H1 (cell line): ENCODE data around the gene LDLRAD4. TPM values are rescaled to one million over a fixed set of nuclear protein-coding genes. Genes with fewer than 3 reads are reported as not detected.

ENCODE experiments used
- CTCF ChIA-PET: fragments of 300-600 bp; sonication (Branson Sonifier 250); formaldehyde crosslinking; loops from one replicate; lab custom pipeline; 2021; ENCODE audit not compliant: partially characterized antibody; lab: Charles Lee
- POLR2A ChIA-PET: fragments of 300-600 bp; sonication (Branson Sonifier 250); formaldehyde crosslinking; loops from one replicate; lab custom pipeline; 2021; ENCODE audit warnings: inconsistent platforms; ENCODE audit not compliant: partially characterized antibody; lab: Charles Lee
- DNase-seq, 2 experiments: peaks; one replicate each; pipeline versions ENCODE4 v3.0.0 to v3.0.0-alpha.2; 2010 to 2022; ENCODE audit warnings: low spot score in 2 of 2, low read depth in 1 of 2, mixed read lengths in 1 of 2
- FAIRE-seq: peaks from 2 replicates; lab custom pipeline; 2011; peaks lifted over from hg19 to GRCh38; lab: Jason Lieb, UNC
- H2AFZ ChIP-seq: 2 replicates; pipeline ENCODE4 v1.8.1; 2012; ENCODE audit warnings: low read length, inconsistent platforms
- H2AK5ac ChIP-seq: 2 replicates; pipeline ENCODE4 v1.6.1; 2013; ENCODE audit warnings: low read depth, low read length
- H2BK120ac ChIP-seq: replicated peaks from 2 replicates; pipeline ENCODE3; 2013; ENCODE audit warnings: low read depth, low read length, inconsistent platforms
- H2BK12ac ChIP-seq: 2 replicates; pipeline ENCODE4 v1.6.1; 2013; ENCODE audit warnings: low read depth, low read length
- H2BK15ac ChIP-seq: 2 replicates; pipeline ENCODE4 v1.6.1; 2013; ENCODE audit warnings: low read length
- H2BK20ac ChIP-seq: 2 replicates; pipeline ENCODE4 v1.6.1; 2013; ENCODE audit warnings: low read length
- H2BK5ac ChIP-seq: 2 replicates; pipeline ENCODE4 v1.6.1; 2013; ENCODE audit warnings: low read depth, low read length
- H3K14ac ChIP-seq: 2 replicates; pipeline ENCODE4 v1.6.1; 2013; ENCODE audit warnings: inconsistent platforms; ENCODE audit not compliant: insufficient read length
- H3K18ac ChIP-seq: 2 replicates; pipeline ENCODE4 v1.6.1; 2013; ENCODE audit warnings: low read length; ENCODE audit errors: extremely low read depth
- H3K23ac ChIP-seq: 2 replicates; pipeline ENCODE4 v1.6.1; 2013; ENCODE audit warnings: inconsistent platforms; ENCODE audit not compliant: insufficient read length
- H3K23me2 ChIP-seq: 2 replicates; pipeline ENCODE4 v1.6.1; 2013; ENCODE audit warnings: low read depth, low read length
- H3K27ac ChIP-seq: 2 replicates; pipeline ENCODE4 v1.6.1; 2011; ENCODE audit warnings: low read depth, low read length, inconsistent platforms
- H3K27me3 ChIP-seq, 4 experiments: replicated peaks in 1 of 4; 1 replicate in 1 of 4; 2 replicates in 3 of 4; pipeline versions ENCODE4 v1.6.1 to v1.8.1; 2011 to 2013; ENCODE audit warnings: low read length in 3 of 4, mild to moderate bottlenecking in 3 of 4, inconsistent platforms in 2 of 4, mixed read lengths in 2 of 4, moderate library complexity in 1 of 4; ENCODE audit not compliant: control insufficient read depth in 3 of 4, insufficient read depth in 3 of 4; ENCODE audit errors: extremely low read depth in 1 of 4
- H3K36me3 ChIP-seq, 4 experiments: 2 replicates each; pipeline versions ENCODE4 v1.6.1 to v1.8.1; 2011 to 2013; ENCODE audit warnings: mild to moderate bottlenecking in 4 of 4, low read length in 3 of 4, moderate library complexity in 2 of 4, control low read depth in 1 of 4, inconsistent platforms in 1 of 4; ENCODE audit not compliant: insufficient read depth in 4 of 4, control insufficient read depth in 2 of 4
- H3K4ac ChIP-seq: replicated peaks from 2 replicates; pipeline ENCODE3; 2013; ENCODE audit warnings: low read length, low read depth, mixed read lengths, inconsistent platforms; ENCODE audit not compliant: insufficient read length
- H3K4me1 ChIP-seq, 4 experiments: replicated peaks in 1 of 4; 1 replicate in 1 of 4; 2 replicates in 3 of 4; pipeline versions ENCODE4 v1.6.1 to v1.8.1; 2011 to 2013; ENCODE audit warnings: low read length in 3 of 4, inconsistent platforms in 2 of 4, mixed read lengths in 1 of 4; ENCODE audit not compliant: insufficient read depth in 4 of 4, control insufficient read depth in 3 of 4
- H3K4me2 ChIP-seq, 2 experiments: 2 replicates each; pipeline versions ENCODE4 v1.6.1 to v1.8.1; 2011 to 2013; ENCODE audit warnings: low read depth in 2 of 2, low read length in 2 of 2, control low read depth in 1 of 2, inconsistent platforms in 1 of 2, mild to moderate bottlenecking in 1 of 2; ENCODE audit not compliant: insufficient read depth in 1 of 2
- H3K4me3 ChIP-seq, 4 experiments: fragments of 200-600, 300-600 bp in 1 of 4; sonication (generic), shearing (Covaris generic), sonication (Bioruptor Twin) in 1 of 4; 2 replicates each; pipeline versions ENCODE4 v1.5.1 to v1.8.1; 2011 to 2016; ENCODE audit warnings: low read length in 4 of 4, low read depth in 3 of 4, control low read depth in 2 of 4, inconsistent platforms in 2 of 4, mild to moderate bottlenecking in 2 of 4, mixed read lengths in 1 of 4, moderate library complexity in 1 of 4; ENCODE audit not compliant: insufficient read depth in 2 of 4; ENCODE audit errors: extremely low read depth in 1 of 4
- H3K56ac ChIP-seq: replicated peaks from 2 replicates; pipeline ENCODE3; 2013; ENCODE audit warnings: low read depth, mild to moderate bottlenecking, mixed read lengths, low read length, inconsistent platforms; ENCODE audit not compliant: insufficient read length
- H3K79me1 ChIP-seq: 2 replicates; pipeline ENCODE4 v1.6.1; 2013; ENCODE audit warnings: low read depth, low read length, control low read depth
- H3K79me2 ChIP-seq, 2 experiments: 2 replicates each; pipeline versions ENCODE4 v1.6.1 to v1.8.1; 2012 to 2013; ENCODE audit warnings: low read length in 2 of 2, mild to moderate bottlenecking in 2 of 2, inconsistent platforms in 1 of 2; ENCODE audit not compliant: insufficient read depth in 2 of 2, control insufficient read depth in 1 of 2
- H3K9ac ChIP-seq, 4 experiments: replicated peaks in 1 of 4; 1 replicate in 1 of 4; 2 replicates in 3 of 4; pipeline versions ENCODE4 v1.6.1 to v1.8.1; 2011 to 2013; ENCODE audit warnings: low read depth in 3 of 4, low read length in 3 of 4, control low read depth in 2 of 4, mild to moderate bottlenecking in 2 of 4, moderate library complexity in 2 of 4, inconsistent platforms in 1 of 4; ENCODE audit errors: extremely low read depth in 1 of 4
- H3K9me3 ChIP-seq, 2 experiments: 2 replicates each; pipeline versions ENCODE4 v1.6.1 to v1.8.1; 2012 to 2013; ENCODE audit warnings: mild to moderate bottlenecking in 2 of 2, moderate library complexity in 2 of 2, control low read depth in 1 of 2, inconsistent platforms in 1 of 2, low read depth in 1 of 2, low read length in 1 of 2, mixed read lengths in 1 of 2; ENCODE audit not compliant: insufficient read depth in 2 of 2
- H4K20me1 ChIP-seq, 2 experiments: replicated peaks in 1 of 2; 2 replicates each; pipeline versions ENCODE3 to v1.8.1; 2011 to 2013; ENCODE audit warnings: inconsistent platforms in 2 of 2, low read length in 2 of 2, mild to moderate bottlenecking in 1 of 2; ENCODE audit not compliant: insufficient read depth in 2 of 2, control insufficient read depth in 1 of 2
- H4K5ac ChIP-seq: 2 replicates; pipeline ENCODE4 v1.6.1; 2013; ENCODE audit warnings: low read length, low read depth, mixed read lengths, inconsistent platforms; ENCODE audit not compliant: insufficient read length
- H4K8ac ChIP-seq: 2 replicates; pipeline ENCODE4 v1.8.0; 2013; ENCODE audit warnings: mild to moderate bottlenecking, moderate library complexity, low read length, inconsistent platforms; ENCODE audit not compliant: insufficient read depth; ENCODE audit errors: extremely low read depth
- H4K91ac ChIP-seq: replicated peaks from 2 replicates; pipeline ENCODE3; 2013; ENCODE audit warnings: low read length, mixed read lengths, inconsistent platforms; ENCODE audit not compliant: insufficient read length
- CBX5 ChIP-seq: fragments of 300-800, 300-1000 bp; sonication (generic); IDR thresholded peaks from 2 replicates; pipeline ENCODE4 v1.7.1; 2016; ENCODE audit warnings: antibody characterized with exemption, low read length, low read depth
- CBX8 ChIP-seq: fragments of 300-800, 300-1000 bp; sonication (generic); IDR thresholded peaks from 2 replicates; pipeline ENCODE4 v1.7.1; 2016; ENCODE audit warnings: low read depth, low read length, borderline replicate concordance
- E2F6 ChIP-seq: IDR thresholded peaks from 2 replicates; pipeline ENCODE4 v1.6.1; 2012; ENCODE audit warnings: inconsistent platforms
- EGR1 ChIP-seq: IDR thresholded peaks from 2 replicates; pipeline ENCODE4 v1.6.1; 2011; ENCODE audit warnings: low read depth, low read length, borderline replicate concordance
- JUND ChIP-seq: IDR thresholded peaks from 2 replicates; pipeline ENCODE4 v1.6.1; 2011; ENCODE audit warnings: mild to moderate bottlenecking, improper control_type of control experiment, low read length
- KDM5A ChIP-seq: fragments of 200-600 bp; IDR thresholded peaks from 2 replicates; pipeline ENCODE4 v1.7.1; 2012; ENCODE audit warnings: mild to moderate bottlenecking, low read length, inconsistent platforms, mixed read lengths
- MAFK ChIP-seq: IDR thresholded peaks from 2 replicates; pipeline ENCODE4 v1.6.1; 2012; ENCODE audit warnings: low read depth, mild to moderate bottlenecking, improper control_type of control experiment, low read length
- NRF1 ChIP-seq: IDR thresholded peaks from 2 replicates; pipeline ENCODE4 v1.6.1; 2011; ENCODE audit warnings: mild to moderate bottlenecking, low read depth, low read length, improper control_type of control experiment
- RAD21 ChIP-seq, 2 experiments: IDR thresholded peaks in 1 of 2; conservative IDR thresholded peaks in 1 of 2; 2 replicates each; pipeline ENCODE4 v1.6.1; 2011; ENCODE audit warnings: low read depth in 2 of 2, low read length in 2 of 2, improper control_type of control experiment in 1 of 2, inconsistent platforms in 1 of 2, mild to moderate bottlenecking in 1 of 2, moderate library complexity in 1 of 2
- RFX5 ChIP-seq: IDR thresholded peaks from 2 replicates; pipeline ENCODE4 v1.6.1; 2011; ENCODE audit warnings: low read depth, low read length, improper control_type of control experiment, borderline replicate concordance
- SAP30 ChIP-seq: fragments of 300-600 bp; sonication (generic); IDR thresholded peaks from 2 replicates; pipeline ENCODE4 v1.7.1; 2012; ENCODE audit warnings: low read length, moderate library complexity, mild to moderate bottlenecking, inconsistent platforms; ENCODE audit not compliant: insufficient read depth, insufficient replicate concordance
- SIX5 ChIP-seq: IDR thresholded peaks from 2 replicates; pipeline ENCODE4 v1.6.1; 2011; ENCODE audit warnings: mild to moderate bottlenecking, low read depth, low read length
- YY1 ChIP-seq: IDR thresholded peaks from 2 replicates; pipeline ENCODE4 v1.6.1; 2011; ENCODE audit warnings: low read depth, mild to moderate bottlenecking, low read length
- WGBS, 2 experiments: shearing (Covaris generic) in 1 of 2; methylation state at CpG; one replicate each; pipeline versions ENCODE4 v1.1.6 to v1.1.7; 2013 to 2015; ENCODE audit warnings: low lambda C conversion rate in 2 of 2, mixed read lengths in 2 of 2, inconsistent platforms in 1 of 2, low coverage in 1 of 2, missing lambda C conversion rate in 1 of 2; ENCODE audit not compliant: insufficient replicate concordance in 2 of 2, insufficient coverage in 1 of 2, insufficient read length in 1 of 2; ENCODE audit errors: extremely low coverage in 1 of 2, missing lambda C conversion rate in 1 of 2; 5-methylcytosine and 5-hydroxymethylcytosine counted together
- polyA plus RNA-seq, 7 experiments: library from polyadenylated mRNA; depleted of rRNA in 3 of 7; stranded (reverse) in 5 of 7; unstranded in 2 of 7; fragments of >200 nt in 5 of 7; fragments of 200-250 nt in 2 of 7; gene quantifications; 1 replicate in 5 of 7; 2 replicates in 1 of 7; 4 replicates in 1 of 7; pipeline versions ENCODE4 v1.2.1 to v1.2.3, GENCODE V29; 2011 to 2013; ENCODE audit warnings: missing spikeins in 2 of 7, mixed read lengths in 2 of 7
- total RNA-seq: library from RNA; stranded (reverse); fragmentation: NEBNext Ultra II Directional; extraction: Animal tissue kit (Norgen Biotek cat#: 25700); gene quantifications from 2 replicates; pipeline ENCODE4 v1.2.1, GENCODE V29; 2021

LDLRAD4 gene
- total and polyA plus RNA-seq, 2 of the 8 experiments (the other 6 are each of a cell fraction or from before 2014, with no cell fraction given) = 0.77 to 1.4 TPM

- Histone ChIP-seq H3K79me1 (no peaks in the 10 kb centered on the region), H2BK20ac (no peak overlapping the region), H3K36me3 (no peaks in the 10 kb centered on the region; a peak in 1 of 8 replicates), H3K4ac (no peak overlapping the region), H2BK15ac (no peak overlapping the region), H3K9ac (no peak overlapping the region), H4K5ac (no peak overlapping the region), H2BK5ac (no peak overlapping the region), H4K91ac (no peak overlapping the region), H3K27me3 (no peaks in the 10 kb centered on the region; a peak in 1 of 7 replicates), H3K4me1 (peaks cover 0 to 9% (median 0%) of the 10 kb centered on the region in 4 experiments; a peak in 1 of 7 replicates), H4K20me1 (no peaks in the 10 kb centered on the region), H2AK5ac (no peak overlapping the region), H3K56ac (no peak overlapping the region), H3K4me3 (no peak overlapping the region), H2BK120ac (no peak overlapping the region), H4K8ac (no peak overlapping the region), H3K4me2 (no peak overlapping the region), H2AFZ (no peak overlapping the region), H3K23me2 (no peaks in the 10 kb centered on the region), H3K14ac (no peak overlapping the region), H3K9me3 (no peaks in the 10 kb centered on the region), H3K27ac (no peak overlapping the region), H3K18ac (no peak overlapping the region), H3K79me2 (no peaks in the 10 kb centered on the region), H2BK12ac (no peak overlapping the region), H3K23ac (no peak overlapping the region)
- POLR2A ChIA-PET = no interaction called here
- CTCF ChIA-PET = interaction anchor here (0.8 to 1.5 kb wide), 2 partner anchors 8 to 117 kb away, joined by 3 to 5 read pairs; no protein-coding TSS in a partner anchor
- DNase-seq (no peak), FAIRE-seq (no peak)
- 89% methylated on average over 4 of the region's 4 CpGs; no CpG with 5 or more reads in 1 of the 2 experiments for WGBS, 2 experiments
- TF ChIP-seq JUND = no peak
- no peak for TF ChIP-seq CBX5
- TF ChIP-seq SAP30 = no peak
- TF ChIP-seq E2F6 = no peak
- TF ChIP-seq MAFK = no peak
- no peak for TF ChIP-seq YY1
- TF ChIP-seq KDM5A = no peak
- TF ChIP-seq RAD21 (IDR thresholded peaks at IDR 0.05 in 1 of 2, conservative IDR thresholded peaks at IDR 0.05 in 1 of 2; ENCODE audit: low read depth in 2 of 2, low read length in 2 of 2) = no peak
- no peak for TF ChIP-seq CBX8
- no peak for TF ChIP-seq RFX5
- TF ChIP-seq NRF1 = no peak
- TF ChIP-seq SIX5 = no peak
- TF ChIP-seq EGR1 = no peak
Measured at GRCh38 chr18:13438507-13439056, 220.0 kb downstream of the LDLRAD4 start.
